ENCODE results near the gene IPO4.

IPO4 gene

GRCh38 chr14:24192933-24193332, 4.3 kb upstream of the IPO4 start:
- DNase-seq = no peak

DNA sequence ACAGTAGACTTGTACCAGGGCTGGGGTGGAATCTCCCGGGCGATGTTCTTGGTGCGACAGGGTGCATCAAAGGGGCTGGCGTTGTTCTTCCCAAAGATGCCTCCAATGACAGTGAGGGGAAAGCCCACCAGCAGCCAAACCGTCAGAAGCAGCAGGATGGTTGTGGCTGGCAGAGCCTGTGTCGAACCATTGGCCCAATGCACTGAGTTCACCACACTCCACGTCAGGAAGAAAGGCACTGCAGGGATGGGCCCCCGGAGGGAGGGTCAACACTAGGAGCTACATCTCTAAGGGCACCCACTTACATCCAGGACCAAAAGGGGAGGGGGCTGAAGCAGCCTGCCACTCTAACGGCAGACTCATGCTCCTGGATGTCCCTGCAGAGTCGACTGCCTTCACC, 1.8 kb upstream of the IPO4 start:
- no peak for DNase-seq

GRCh38 chr14:24189460-24189859, 844 bp upstream of the IPO4 start:
- no peak for DNase-seq

GRCh38 chr14:24189059-24189375, 401 bp upstream of the IPO4 start:
- DNase-seq = no peak

GRCh38 chr14:24187539-24187915, 1.1 kb downstream of the IPO4 start:
- DNase-seq = no peak

DNA sequence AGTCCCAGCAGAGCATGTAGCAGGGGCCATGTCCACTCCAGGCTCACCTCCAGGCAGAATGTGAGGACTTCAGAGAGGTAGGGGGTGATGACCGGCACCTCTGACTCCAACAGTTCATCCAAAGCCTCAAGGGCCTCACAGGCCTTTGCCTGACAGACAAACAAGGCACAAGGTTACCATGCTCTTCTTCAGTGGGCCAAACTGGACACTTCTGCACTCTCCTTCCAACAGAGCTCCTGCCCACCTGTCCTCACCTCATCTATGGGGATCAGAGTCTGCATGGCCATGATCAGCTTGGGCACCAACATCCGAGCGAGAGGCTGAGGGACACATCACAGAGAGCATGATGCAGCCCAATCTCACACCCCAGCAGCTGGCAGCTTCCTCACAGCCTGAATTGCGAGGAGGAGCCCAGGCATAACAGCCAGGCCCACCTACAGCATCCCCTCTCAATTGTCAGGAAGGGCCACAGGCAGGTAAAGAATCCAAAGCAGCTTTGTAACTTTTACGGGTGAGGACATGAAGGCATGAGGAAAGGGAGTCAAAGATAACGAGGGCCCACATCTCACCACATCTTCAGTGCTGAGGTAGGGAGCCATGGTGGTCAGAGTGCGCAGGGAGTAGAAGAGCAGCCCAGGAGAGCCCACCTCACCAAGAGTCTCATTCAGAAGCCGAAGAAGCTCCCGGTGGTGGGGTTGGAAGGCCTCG, 1.6 kb downstream of the IPO4 start:
- DNase-seq = no peak

GRCh38 chr14:24185741-24186140, 2.9 kb downstream of the IPO4 start:
- DNase-seq = no peak

DNA sequence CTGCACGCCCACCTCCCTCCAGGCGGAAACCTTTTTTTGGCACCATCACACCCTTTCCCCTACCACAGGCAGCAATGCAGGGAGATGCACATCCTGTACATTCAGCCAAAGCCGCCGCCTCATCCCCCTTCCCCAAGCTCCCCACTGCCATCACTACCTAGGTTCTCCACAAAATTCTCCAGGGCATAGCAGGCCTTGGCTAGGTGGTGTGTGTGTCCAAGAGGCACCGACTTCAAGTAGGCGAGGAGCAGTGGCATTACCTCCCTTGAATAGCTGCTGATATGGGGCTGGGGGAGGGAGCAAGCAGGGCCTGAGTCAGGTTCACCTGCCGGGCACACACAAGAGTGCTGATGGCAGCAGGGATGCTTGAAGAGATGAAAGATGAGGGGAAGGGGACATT, 3.6 kb downstream of the IPO4 start:
- no peak for DNase-seq

GRCh38 chr14:24184104-24184970, 4.3 kb downstream of the IPO4 start:
- no peak for DNase-seq

DNA sequence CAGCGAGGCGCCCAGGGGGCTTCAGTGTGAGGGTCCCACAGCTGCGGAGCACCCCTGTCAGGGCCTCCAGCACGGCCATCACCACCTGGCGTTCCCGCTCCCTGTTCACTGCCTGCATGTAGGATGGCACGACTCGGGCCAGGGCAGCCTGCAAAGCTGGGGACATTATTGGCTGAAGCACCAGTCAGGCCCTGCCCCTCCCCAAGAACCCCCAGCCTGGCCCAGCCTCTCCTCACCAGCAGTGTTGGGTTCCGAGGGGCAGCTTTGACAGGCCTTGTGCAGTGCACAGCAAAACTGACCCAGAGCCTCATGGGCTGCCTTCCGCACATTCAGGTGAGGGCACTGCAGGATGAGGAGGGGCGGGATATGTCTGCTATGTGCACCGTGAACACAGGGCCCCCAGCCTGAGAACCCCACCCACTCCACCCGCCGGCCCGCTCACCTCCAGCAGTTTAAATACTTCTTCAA, 5.6 kb downstream of the IPO4 start:
- no peak for DNase-seq

- DNase-seq = no peak
Measured at GRCh38 chr14:24182110-24182882, 6.3 kb downstream of the IPO4 start.

- no peak for DNase-seq
Measured at GRCh38 chr14:24181371-24182077, 7.1 kb downstream of the IPO4 start.

GRCh38 chr14:24179961-24180796, 8.4 kb downstream of the IPO4 start:
- DNase-seq = no peak

DNA sequence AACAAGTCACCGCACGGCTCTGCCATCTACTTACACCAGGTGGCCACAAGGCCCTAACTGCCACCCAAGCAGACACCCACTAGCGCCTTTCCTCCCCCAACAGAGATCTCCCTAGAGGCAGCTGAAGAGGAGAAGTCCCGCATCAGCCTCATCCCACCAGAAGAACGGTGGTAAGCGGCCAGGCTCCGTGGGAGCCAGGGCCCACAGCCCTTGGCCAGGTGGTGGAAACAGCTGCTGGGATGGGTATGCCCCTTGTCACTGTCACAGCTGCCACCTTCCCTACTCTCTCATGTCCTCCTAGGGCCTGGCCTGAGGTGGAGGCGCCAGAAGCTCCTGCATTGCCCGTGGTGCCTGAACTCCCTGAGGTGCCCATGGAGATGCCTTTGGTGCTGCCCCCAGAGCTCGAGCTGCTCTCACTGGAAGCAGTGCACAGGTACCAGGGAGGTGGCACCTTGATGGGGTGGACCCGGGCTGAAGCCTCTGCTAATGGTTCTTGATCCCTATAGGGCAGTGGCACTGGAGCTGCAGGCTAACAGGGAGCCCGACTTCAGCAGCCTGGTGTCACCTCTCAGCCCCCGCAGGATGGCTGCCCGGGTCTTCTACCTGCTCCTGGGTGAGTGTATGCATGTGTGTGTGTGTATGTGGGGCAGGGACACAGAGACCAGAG, 9.2 kb downstream of the IPO4 start:
- no peak for DNase-seq

DNA sequence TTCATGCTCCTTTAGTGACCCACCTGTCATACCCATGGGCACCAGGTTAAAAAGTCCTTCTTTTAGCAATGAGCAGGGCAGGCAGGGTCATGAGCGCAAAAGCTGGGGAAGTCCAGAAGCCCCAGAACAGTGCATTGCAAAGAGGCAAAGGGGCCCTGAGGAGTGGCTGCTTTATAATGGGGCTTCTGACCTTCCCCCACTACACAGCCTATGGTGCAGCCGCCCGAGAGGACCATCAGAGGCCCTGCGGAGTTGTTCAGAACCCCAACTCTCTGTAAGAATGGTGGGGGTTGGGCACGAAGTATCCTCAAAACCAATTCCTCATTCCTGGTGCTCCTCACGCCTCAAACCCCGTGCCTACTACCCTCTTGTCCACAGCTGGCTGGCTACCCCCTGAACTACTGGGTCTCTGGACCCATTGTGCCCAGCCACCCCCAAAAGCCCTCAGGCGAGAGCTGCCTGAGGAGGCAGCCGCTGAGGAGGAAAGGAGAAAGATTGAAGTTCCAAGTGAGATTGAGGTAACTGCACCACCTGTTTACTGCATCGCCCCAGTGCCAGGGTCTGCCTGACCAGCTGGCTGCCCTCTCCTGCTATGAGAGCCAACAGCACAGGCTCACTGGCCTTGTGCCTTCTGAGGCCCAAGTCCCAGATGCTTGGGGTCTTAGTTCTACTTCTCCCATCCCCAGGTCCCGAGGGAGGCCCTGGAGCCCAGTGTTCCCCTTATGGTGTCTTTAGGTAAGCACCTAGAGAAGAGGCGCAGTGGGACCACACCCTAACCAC, 10.0 kb downstream of the IPO4 start:
- no peak for DNase-seq

GRCh38 chr14:24177891-24178290, 10.7 kb downstream of the IPO4 start:
- no peak for DNase-seq

GRCh38 chr14:24177041-24177825, 11.4 kb downstream of the IPO4 start:
- no peak for DNase-seq

DNA sequence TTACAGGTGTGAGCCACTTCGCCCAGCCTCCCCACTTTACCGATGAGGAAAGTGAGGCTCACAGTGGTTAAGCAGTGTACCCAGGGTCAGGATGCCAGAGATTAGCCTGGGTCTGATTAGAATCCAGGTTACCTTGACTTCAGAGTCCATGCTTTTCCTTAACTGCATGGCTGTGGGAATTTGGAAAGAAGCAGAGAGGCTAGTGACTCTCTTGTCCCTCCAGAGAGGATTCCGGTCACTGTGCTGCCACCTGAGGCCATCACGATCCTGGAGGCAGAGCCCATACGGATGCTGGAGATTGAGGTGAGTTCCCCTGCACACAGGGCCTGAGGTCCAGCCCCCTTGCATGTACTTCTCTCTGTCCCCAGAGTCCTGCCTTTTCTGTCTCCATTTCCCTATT, 12.0 kb downstream of the IPO4 start:
- no peak for DNase-seq

DNA sequence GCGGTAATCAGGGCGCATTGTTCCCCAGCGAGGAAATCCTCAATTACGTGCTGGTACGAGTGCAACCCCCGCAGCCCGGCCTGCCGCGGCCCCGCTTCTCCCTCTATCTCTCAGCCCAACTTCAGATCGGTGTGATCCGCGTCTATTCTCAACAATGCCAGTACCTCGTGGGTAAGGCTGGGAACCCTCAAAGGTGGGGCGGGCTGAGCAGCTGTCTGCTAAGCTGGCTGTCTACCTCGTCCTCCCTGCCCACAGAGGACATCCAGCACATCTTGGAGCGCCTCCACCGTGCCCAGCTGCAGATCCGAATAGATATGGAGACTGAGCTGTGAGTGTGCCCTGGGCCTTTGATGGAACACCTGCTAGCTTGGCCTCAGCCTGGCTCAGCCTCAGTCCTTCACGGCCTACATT, 15.7 kb downstream of the IPO4 start:
- DNase-seq = no peak

All from central memory CD4-positive, alpha-beta T cell (primary cell).